Gastroesophageal sphincter (tissue), 4 donors: ENCODE results near the gene MEFV. TPM values are rescaled to one million over a fixed set of nuclear protein-coding genes. Genes with fewer than 3 reads are reported as not detected.

Experiments used
- ATAC-seq: fragments of 150-250 bp; one replicate; pipeline ENCODE4 v1.9.1; 2016; ENCODE audit warnings: mild to moderate bottlenecking, moderate library complexity
- H3K27ac ChIP-seq, 4 donors: fragments of 200-600 bp; sonication (generic) in 3 of 4; 1 replicate in 3 of 4; 2 replicates in 1 of 4; pipeline ENCODE4 v1.5.1; 2016 to 2019
- H3K27me3 ChIP-seq: fragments of 200-600 bp; sonication (generic); one replicate; pipeline ENCODE4 v1.5.1; 2019
- H3K36me3 ChIP-seq, 2 donors: fragments of 200-600 bp; sonication (generic); one replicate each; pipeline ENCODE4 v1.5.1; 2019; ENCODE audit warnings: control low read depth in 1 of 2
- H3K4me1 ChIP-seq, 3 donors: fragments of 200-600 bp; sonication (generic); 1 replicate in 2 of 3; 2 replicates in 1 of 3; pipeline ENCODE4 v1.5.1; 2016 to 2019; ENCODE audit warnings: control low read depth in 2 of 3
- H3K4me3 ChIP-seq, 2 donors: fragments of 200-600 bp; sonication (generic); one replicate each; pipeline ENCODE4 v1.5.1; 2019; ENCODE audit warnings: mild to moderate bottlenecking in 1 of 2, moderate library complexity in 1 of 2
- H3K9me3 ChIP-seq, 3 donors: fragments of 200-600 bp; sonication (generic); one replicate each; pipeline ENCODE4 v1.5.1; 2017 to 2019; ENCODE audit warnings: control low read depth in 2 of 3
- EP300 ChIP-seq: sonication (generic); formaldehyde crosslinking; IDR thresholded peaks from one replicate; pipeline ENCODE4 v1.6.1; 2017; ENCODE audit warnings: antibody characterized with exemption, mild to moderate bottlenecking
- POLR2A ChIP-seq, 2 donors: fragments of 450-650 bp; IDR thresholded peaks; one replicate each; pipeline ENCODE4 v1.6.1; 2017; ENCODE audit warnings: antibody characterized with exemption in 2 of 2, mild to moderate bottlenecking in 2 of 2, moderate library complexity in 1 of 2
- POLR2AphosphoS5 ChIP-seq: sonication (generic); formaldehyde crosslinking; IDR thresholded peaks from one replicate; pipeline ENCODE4 v1.6.1; 2017; ENCODE audit warnings: antibody characterized with exemption
- whole genome bisulfite sequencing, 2 donors: methylation state at CpG; one replicate each; pipeline ENCODE4 v1.1.5; 2018; ENCODE audit warnings: low coverage in 1 of 2; 5-methylcytosine and 5-hydroxymethylcytosine counted together
- total RNA-seq, 4 donors: library from RNA; depleted of rRNA; stranded (reverse); fragments of >200 nt; gene quantifications; one replicate each; pipeline ENCODE4 v1.1.0, GENCODE V29; 2016
- TF ChIP-seq, protein P1 (sequence below), 4 experiments: fragments of 200-600 bp in 2 of 4; fragments of 450-650 bp in 2 of 4; sonication (generic) in 1 of 4; IDR thresholded peaks; one replicate each; pipeline ENCODE4 v1.5.1; 2017 to 2019; ENCODE audit warnings: antibody characterized with exemption in 4 of 4, mild to moderate bottlenecking in 2 of 4, moderate library complexity in 2 of 4

Gene MEFV
- total RNA-seq, 4 donors from 2014 or later, result 1.2 to 3.4 (median 1.7) TPM

DNA sequence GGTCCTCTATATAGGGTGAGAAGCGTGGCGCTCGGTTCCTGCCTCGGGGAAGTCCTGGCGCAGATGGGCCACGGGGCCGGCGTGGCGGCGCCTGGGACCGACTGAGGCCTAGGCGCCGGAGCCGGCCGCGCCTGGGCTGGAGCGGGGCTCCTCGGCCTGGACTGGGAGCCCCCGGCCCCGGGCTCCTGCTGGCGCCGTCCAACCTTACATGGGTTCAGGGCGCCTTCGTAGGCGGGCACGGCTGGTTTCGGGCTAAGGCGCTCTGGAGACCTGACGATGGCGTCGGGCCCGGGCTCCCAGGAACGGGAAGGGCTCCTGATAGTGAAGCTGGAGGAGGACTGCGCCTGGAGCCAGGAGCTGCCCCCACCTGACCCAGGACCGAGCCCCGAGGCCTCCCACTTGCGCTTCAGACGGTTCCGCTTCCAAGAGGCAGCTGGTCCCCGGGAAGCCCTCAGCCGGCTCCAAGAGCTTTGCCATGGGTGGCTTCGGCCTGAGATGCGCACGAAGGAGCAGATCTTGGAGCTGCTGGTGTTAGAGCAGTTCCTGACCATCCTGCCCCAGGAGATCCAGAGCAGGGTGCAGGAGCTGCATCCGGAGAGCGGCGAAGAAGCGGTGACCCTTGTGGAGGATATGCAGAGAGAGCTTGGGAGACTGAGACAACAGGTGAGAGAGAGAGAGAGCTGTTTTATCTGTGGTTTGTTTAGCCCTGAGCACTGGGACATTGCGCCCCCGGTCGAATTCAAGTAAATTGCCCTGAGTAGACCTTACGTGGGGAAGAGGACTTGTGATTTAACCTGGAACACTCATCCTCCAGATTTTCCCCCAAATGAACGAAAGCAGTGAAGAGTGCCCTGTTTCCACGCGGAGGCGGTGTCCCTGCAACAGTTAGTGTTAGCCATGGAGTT lies 27.4 kb upstream of the MEFV start:
- ATAC-seq, result no peak
- Histone ChIP-seq H3K36me3 (peaks cover 0 to 43% of the 10 kb centered on the region in 2 donors), H3K27ac (peak overlapping the region; percentile 83 to 100 (median 98)), H3K4me3 (peak overlapping the region; percentile 88 to 92), H3K4me1 (peaks cover 0 to 35% (median 16%) of the 10 kb centered on the region in 3 donors), H3K27me3 (no peaks in the 10 kb centered on the region), H3K9me3 (peaks cover 0 to 43% (median 0%) of the 10 kb centered on the region in 3 donors)
- TF ChIP-seq, protein P1, sequence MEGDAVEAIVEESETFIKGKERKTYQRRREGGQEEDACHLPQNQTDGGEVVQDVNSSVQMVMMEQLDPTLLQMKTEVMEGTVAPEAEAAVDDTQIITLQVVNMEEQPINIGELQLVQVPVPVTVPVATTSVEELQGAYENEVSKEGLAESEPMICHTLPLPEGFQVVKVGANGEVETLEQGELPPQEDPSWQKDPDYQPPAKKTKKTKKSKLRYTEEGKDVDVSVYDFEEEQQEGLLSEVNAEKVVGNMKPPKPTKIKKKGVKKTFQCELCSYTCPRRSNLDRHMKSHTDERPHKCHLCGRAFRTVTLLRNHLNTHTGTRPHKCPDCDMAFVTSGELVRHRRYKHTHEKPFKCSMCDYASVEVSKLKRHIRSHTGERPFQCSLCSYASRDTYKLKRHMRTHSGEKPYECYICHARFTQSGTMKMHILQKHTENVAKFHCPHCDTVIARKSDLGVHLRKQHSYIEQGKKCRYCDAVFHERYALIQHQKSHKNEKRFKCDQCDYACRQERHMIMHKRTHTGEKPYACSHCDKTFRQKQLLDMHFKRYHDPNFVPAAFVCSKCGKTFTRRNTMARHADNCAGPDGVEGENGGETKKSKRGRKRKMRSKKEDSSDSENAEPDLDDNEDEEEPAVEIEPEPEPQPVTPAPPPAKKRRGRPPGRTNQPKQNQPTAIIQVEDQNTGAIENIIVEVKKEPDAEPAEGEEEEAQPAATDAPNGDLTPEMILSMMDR (IDR thresholded peaks at IDR 0.05), result peak in 1 of 4 experiments; percentile 16
- no peak for TF ChIP-seq POLR2A (IDR thresholded peaks at IDR 0.05)
- 43 to 45% methylated on average over 3 to 8 of the region's 56 CpGs for WGBS, 2 donors

DNA sequence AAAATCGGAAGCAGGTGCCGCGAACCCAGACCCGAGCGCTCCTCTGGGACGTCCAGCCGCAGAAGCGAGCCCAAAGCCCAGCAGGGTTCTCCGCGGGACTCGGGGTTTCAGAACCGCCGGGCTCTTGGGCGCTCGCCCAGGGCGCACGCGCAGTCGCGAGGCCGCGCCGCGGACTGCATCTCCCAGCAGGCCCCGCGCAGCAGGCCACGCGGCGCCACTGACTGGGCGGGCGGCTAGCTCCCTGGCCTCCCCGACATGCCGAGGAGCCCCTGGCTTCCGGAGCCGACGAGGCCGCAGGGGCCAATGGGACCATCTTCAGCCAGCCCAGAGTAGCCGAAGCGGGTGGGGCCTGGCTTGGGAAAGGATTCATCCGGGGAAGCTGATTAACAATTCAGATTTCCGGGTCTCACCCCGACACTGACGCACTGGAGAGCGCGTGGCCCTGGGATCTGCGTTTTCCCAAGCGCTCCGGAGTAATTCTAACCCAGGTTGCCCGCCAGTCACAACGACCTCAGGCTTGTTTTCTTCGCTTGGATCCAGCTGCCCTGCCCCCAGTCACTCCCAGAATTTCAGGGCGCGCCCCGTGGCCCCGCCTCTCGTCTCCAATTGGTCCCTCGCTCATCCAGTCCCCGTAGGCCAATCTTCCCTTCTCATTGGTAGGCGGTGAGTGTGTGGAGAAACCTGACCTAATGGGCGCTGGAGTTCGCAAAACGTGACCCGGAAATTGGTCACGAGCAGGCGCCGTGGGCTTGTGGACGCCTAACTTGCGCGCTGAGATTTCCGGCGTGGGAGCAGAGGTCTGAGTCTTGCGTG lies 26.5 kb upstream of the MEFV start, which contains the start of gene ZNF263:
ZNF263 (plus strand) TSS at position 762 of the 813 bp plus-strand sequence. CDS start 328 bp downstream, outside the sequence.
- Histone ChIP-seq H3K36me3 (peaks cover 0 to 34% of the 10 kb centered on the region in 2 donors), H3K9me3 (peaks cover 0 to 34% (median 0%) of the 10 kb centered on the region in 3 donors), H3K4me1 (peaks cover 0 to 35% (median 16%) of the 10 kb centered on the region in 3 donors), H3K4me3 (peak within 1 kb of the TSS; percentile 88 to 92), H3K27me3 (no peaks in the 10 kb centered on the region), H3K27ac (peak within 1 kb of the TSS; percentile 83 to 100 (median 98))
- TF ChIP-seq EP300, result no peak
- TF ChIP-seq POLR2AphosphoS5, result peak; percentile 86
- peak; percentile 55 to 57 for TF ChIP-seq POLR2A (IDR thresholded peaks at IDR 0.05)
- TF ChIP-seq, protein P1 (IDR thresholded peaks at IDR 0.05), result peak in 2 of 4 experiments; percentile 10 to 21
- 0% methylated on average over 9 of the region's 72 CpGs; no CpG with 5 or more reads in 1 of the 2 donors for WGBS, 2 donors
- ATAC-seq, result peak; percentile 97

DNA sequence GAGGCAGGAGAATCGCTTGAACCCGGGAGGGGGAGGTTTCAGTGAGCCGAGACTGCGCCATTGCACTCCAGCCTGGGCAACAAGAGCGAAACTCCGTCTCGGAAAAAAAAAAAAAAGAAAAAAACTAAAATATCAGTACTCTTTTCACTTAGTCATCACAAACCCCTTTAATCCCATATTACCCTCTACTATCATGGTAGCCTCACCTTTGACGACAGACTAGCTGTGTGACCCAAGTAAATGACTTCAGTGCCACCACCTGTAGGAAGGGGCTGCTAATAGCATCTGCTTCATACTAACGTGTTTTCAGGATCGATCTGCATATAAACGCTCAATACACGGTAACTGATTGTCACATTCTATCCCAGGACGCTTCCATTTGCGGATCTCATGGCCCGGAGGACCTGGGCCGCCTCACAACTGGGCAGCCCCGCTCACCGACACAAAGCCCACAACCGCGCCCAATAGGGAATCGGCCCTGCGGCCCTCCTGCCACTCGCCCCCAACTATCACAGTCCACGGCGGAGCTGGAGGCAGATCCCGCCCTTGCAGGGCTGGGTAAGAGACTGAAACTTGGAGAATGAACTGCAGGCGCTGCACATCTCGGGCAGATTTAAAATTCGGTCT lies 25.8 kb upstream of the MEFV start:
- TF ChIP-seq POLR2A (IDR thresholded peaks at IDR 0.05), result no peak
- TF ChIP-seq POLR2AphosphoS5, result no peak
- TF ChIP-seq EP300, result no peak
- TF ChIP-seq, protein P1 (IDR thresholded peaks at IDR 0.05), result no peak
- Histone ChIP-seq H3K27ac (peak overlapping the region; percentile 83 to 100 (median 98)), H3K9me3 (peaks cover 0 to 27% (median 0%) of the 10 kb centered on the region in 3 donors), H3K27me3 (no peaks in the 10 kb centered on the region), H3K4me3 (peak overlapping the region; percentile 88 to 92), H3K36me3 (peaks cover 0 to 27% of the 10 kb centered on the region in 2 donors), H3K4me1 (peaks cover 0 to 35% (median 16%) of the 10 kb centered on the region in 3 donors)
- 0 to 42% methylated on average over 5 to 12 of the region's 29 CpGs for WGBS, 2 donors
- ATAC-seq, result peak; percentile 7

DNA sequence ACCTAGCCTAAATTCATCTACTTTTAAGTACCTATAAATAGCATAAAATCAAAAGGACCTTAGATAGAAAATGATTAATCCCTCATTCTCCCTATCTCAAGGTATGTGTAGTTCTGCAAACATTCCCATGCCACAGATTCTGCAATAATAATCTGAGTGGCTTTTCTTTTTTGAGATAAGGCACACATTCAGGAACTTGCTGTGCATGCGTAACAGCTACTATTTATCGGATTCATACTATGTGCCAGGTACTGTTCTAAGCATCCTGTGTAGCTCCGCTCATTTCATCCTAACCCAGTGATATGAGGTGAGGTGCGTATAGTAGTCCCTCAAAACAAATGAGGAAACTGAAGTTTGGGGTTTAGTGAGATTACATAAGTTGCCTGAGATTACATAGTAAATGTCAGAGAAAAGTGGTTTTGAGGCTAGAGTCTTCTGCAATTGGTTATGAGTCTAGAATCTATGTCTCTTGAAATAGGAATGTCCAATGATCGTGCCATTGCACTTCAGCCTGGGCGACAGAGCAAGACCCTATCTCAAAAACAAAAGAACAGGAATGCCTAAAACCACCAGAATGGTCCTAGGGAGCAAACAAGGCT lies 24.9 kb upstream of the MEFV start:
- WGBS, 2 donors, result 89 to 97% methylated on average over 4 to 6 of the region's 6 CpGs
- H3K27me3 ChIP-seq, result no peaks in the 10 kb centered on the region
- H3K4me1 ChIP-seq, result peaks cover 0 to 35% (median 16%) of the 10 kb centered on the region in 3 donors
- no peak for ATAC-seq
- H3K36me3 ChIP-seq, result peaks cover 0 to 18% of the 10 kb centered on the region in 2 donors
- TF ChIP-seq POLR2A (IDR thresholded peaks at IDR 0.05), result no peak
- TF ChIP-seq EP300, result no peak
- TF ChIP-seq, protein P1 (IDR thresholded peaks at IDR 0.05), result no peak
- no peak for TF ChIP-seq POLR2AphosphoS5
- no peak overlapping the region for H3K27ac ChIP-seq
- H3K4me3 ChIP-seq, result no peak overlapping the region
- peaks cover 0 to 18% (median 0%) of the 10 kb centered on the region in 3 donors for H3K9me3 ChIP-seq
